Suppressor macrophage treated with lipopolysaccharide for 1 hour (primary cell): Measurements from ENCODE around the gene NPY.
A peak's percentile ranks its signal among the peaks of the same experiment; 100 is the strongest.
"Not testable (repeated sequence)": the region's sequence is repeated elsewhere in the genome, so short reads cannot be mapped to it uniquely, and the experiment has no call there.

Experiments
- DNase-seq, 3 donors: peaks; one replicate each; pipeline ENCODE4 v3.0.0-alpha.2; 2020 to 2022

Gene NPY

GRCh38 chr7:24283897-24284698, at the start of gene NPY:
NPY (plus strand) TSS chr7:24284190; CDS start chr7:24285241, 1,051 bp downstream.
- DNase-seq, result no peak

- DNase-seq, result no peak
Measured at GRCh38 chr7:24239260-24239659, 44.7 kb upstream of the NPY start.

GRCh38 chr7:24241206-24241605, 42.8 kb upstream of the NPY start:
- DNase-seq, result no peak

GRCh38 chr7:24244554-24244953, 39.4 kb upstream of the NPY start:
- DNase-seq, result no peak

- DNase-seq, result no peak
Measured at GRCh38 chr7:24245362-24245761, 38.6 kb upstream of the NPY start.

GRCh38 chr7:24249266-24249665, 34.7 kb upstream of the NPY start:
- no peak for DNase-seq

- DNase-seq, result no peak
Measured at GRCh38 chr7:24251568-24251967, 32.4 kb upstream of the NPY start.

GRCh38 chr7:24255139-24255538, 28.9 kb upstream of the NPY start:
- peak in 1 of 3 donors; percentile 3 for DNase-seq

- DNase-seq, result not testable (repeated sequence)
Measured at GRCh38 chr7:24258324-24258723, 25.7 kb upstream of the NPY start.

- no peak for DNase-seq
Measured at GRCh38 chr7:24271938-24272337, 12.1 kb upstream of the NPY start.

GRCh38 chr7:24279512-24279911, 4.5 kb upstream of the NPY start:
- no peak for DNase-seq

GRCh38 chr7:24283554-24283896, 465 bp upstream of the NPY start:
- no peak for DNase-seq

- DNase-seq, result no peak
Measured at GRCh38 chr7:24284699-24285506, 913 bp downstream of the NPY start.

- DNase-seq, result peak; percentile 83 to 88 (median 87)
Measured at GRCh38 chr7:24290004-24290641, 6.1 kb downstream of the NPY start.

GRCh38 chr7:24291271-24291670, 7.3 kb downstream of the NPY start:
- no peak for DNase-seq

- DNase-seq, result no peak
Measured at GRCh38 chr7:24297362-24297761, 13.4 kb downstream of the NPY start.

- no peak for DNase-seq
Measured at GRCh38 chr7:24298696-24299095, 14.7 kb downstream of the NPY start.

- no peak for DNase-seq
Measured at GRCh38 chr7:24299192-24299591, 15.2 kb downstream of the NPY start.

GRCh38 chr7:24301703-24302102, 17.7 kb downstream of the NPY start:
- DNase-seq, result no peak

GRCh38 chr7:24304494-24305095, 20.6 kb downstream of the NPY start:
- no peak for DNase-seq

GRCh38 chr7:24307326-24307725, 23.3 kb downstream of the NPY start:
- no peak for DNase-seq

GRCh38 chr7:24312588-24312987, 28.6 kb downstream of the NPY start:
- DNase-seq, result no peak

- no peak for DNase-seq
Measured at GRCh38 chr7:24313777-24314176, 29.8 kb downstream of the NPY start.
